ENCODE data around the gene CHID1.
A peak's percentile ranks its signal among the peaks of the same experiment; 100 is the strongest.

The CHID1 gene

DNA sequence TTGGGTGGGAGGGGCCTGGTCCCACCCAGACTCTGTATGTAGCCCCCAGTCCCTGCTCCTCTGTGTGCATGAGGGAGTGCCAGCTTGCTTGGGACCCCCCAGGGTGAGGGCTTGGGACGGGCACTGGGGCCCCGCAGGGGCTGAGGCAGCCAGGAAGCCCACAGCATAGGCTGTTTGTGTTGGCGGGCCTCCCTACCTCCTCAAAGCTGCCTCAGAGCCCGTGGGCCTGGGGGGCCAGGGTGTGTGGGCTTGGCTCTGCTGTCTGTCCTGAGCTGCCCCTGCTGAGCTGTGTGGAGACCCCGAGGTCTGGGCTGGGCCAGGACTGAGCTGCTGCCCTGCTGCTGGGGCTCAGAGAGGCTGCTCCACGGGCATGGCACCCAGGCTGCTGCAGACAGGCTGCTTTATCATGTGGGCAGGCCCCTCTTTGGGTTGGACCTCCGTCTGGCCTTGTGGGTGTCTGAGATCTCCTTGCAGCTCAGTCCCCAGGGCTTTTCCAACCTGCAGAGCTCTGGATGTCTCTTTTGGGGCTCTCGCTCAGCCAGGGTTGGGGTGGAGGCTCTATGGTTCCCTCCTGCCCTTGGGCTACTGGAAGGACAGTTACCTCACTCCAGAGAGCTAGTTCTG lies 64.6 kb downstream of the CHID1 start:
- no peak for DNase-seq

DNA sequence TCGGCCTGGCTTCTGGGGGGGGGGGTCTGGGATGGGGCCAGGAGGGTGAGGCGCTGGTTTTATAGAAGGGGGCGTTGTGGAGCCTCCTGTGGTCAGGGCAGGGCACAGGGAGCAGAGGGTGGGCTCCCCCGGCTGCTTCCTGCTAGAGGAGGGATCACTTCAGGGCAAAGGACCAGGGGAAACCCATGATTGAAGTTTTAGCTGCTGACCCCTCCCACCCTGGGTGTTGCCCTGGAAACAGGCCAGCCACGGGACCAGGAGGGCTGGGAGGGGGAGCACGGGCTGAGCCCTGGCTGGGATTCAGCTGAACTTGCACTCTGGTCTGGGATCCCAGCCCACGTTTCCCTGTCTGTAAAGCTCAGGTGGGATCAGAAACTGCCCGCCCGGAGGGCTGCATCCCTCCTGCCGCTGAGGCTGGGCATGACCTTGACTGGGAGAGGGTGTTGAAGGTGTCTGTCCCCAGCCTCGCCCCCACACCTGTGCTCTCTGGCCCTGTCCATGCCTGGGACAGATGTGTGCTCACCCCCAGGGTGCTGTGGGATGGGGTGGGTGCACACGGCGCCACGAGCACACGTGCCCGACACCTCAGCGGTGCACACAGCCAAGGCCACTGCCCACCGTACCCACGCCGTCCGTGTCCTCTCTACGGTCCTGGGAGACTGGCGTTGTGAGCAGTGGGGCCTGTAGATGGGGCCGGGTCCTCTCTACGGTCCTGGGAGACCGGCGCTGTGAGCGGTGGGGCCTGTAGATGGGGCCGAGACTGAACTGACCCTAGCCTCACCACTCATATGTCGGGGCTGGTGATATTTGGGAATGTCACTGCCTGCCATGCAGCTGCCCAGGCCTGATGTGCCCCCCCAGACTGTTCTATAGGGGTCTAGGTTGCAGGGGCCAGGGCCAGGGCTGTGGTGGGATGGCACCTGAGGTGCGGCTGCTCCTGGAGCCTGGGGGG lies 65.6 kb downstream of the CHID1 start:
- no peak for DNase-seq

DNA sequence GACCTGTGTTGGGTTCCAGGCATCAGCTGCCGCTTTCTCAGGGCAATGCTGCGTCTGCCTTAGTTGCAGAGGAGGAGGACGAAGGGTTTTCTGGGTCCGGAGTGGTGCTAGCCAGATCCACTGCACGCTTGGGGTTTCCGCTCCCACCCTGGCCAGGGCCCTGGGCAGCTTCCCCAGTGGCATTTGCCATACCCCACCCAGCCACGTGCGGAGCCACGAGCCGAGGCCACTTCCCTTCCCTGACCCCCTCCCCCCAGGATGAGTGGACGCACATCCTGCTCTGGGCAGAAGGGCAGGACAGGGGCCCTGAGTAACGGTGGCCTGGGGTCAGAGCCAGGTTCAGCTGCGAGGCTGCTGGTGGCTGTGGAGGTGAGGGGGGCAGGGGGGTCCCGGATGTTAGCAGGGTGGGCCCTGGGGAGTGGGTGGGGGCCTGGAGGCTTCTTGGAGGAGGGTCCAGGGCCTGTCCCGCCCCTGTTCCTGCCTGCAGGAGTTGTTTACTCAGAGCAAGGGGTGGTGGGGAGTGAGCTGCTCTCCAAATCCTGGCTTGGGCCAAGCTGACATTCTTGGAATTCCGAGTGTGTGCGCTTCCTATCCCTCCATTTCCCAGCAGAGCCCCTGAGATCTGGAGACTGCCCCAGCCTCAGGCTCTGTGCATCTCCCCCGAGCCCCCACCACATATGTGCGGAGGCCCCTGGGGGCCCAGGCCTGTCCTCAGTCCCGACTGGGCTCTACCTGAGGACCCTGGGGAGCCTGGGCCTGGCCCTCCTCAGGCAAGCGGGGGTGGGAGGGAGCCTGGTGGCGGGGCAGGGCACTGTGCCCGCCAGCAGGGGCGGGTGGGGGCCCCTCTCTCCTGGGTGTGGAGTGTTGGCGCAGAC lies 66.6 kb downstream of the CHID1 start:
- DNase-seq = no peak

DNA sequence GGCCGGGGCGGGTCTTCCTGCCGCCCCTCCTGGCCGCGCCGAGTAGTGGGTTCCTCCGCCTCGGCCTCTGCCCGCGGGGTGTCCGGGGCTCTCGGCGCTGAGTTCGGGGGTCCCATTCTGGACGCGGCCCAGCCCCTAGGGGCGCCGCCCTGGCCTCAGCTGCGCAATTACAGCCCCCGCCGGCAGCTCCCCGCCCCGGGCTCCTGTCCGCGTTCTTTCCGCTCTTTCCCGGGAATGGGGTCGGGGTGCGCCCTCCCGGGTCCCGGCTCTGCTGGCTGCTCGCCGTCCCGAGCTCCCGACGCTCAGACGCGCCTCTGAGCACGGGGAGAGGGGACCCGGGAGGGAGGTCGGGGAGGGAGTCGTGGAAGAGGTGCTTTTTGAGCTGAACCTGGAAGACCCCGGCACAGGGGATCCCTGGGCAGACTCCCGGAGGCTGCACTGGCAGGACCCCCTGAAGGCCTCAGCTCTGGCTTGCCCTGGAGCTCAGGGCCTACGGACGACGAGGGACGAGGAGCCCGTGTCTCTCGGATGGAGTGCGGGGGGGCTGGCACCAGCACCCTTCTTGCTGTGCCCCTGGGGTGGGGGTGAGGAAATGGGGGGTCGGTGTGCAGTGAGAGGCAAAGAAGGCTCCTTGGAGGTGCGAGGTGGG lies 67.4 kb downstream of the CHID1 start:
- DNase-seq = no peak

DNA sequence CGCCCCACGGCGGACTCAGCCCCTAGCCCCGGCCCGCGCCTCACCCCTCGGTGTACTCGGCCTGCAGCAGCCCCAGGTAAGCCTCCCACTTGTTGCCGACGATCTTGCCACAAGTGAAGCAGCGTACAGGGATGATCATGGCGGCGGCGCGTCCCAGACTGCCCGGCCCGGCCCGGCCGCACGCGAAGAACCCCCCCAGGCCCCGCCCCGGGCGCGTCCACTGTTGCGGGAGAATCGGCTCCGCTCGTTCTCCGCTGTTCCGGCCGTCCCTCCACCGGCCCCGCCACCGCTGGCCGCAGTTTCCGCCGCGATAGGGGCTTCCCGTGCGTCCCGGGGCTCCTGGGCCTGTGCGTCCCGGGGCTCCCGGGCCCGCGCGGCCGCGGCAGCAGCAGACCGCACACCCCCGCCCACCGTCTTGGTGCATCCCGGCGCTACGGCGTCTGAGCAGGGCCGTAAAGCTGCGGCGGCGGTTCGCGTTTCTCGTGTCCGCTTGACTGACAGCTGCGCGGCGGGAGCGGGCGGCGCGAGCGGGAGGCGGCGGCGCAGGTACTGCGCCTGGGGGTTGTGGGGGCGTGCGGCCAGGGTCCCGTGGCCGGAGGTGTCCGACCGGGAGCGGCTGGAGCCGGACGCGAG lies 68.1 kb downstream of the CHID1 start, which contains the start of the genes POLR2L and TSPAN4:
TSS of gene POLR2L (minus strand) at position 160 of the 633 bp plus-strand sequence. CDS start at position 139, 21 bp downstream.
TSS of gene TSPAN4 (plus strand) at position 483 of the 633 bp plus-strand sequence. CDS start 7,453 bp downstream, outside the sequence.
- DNase-seq = peak; percentile 72

DNA sequence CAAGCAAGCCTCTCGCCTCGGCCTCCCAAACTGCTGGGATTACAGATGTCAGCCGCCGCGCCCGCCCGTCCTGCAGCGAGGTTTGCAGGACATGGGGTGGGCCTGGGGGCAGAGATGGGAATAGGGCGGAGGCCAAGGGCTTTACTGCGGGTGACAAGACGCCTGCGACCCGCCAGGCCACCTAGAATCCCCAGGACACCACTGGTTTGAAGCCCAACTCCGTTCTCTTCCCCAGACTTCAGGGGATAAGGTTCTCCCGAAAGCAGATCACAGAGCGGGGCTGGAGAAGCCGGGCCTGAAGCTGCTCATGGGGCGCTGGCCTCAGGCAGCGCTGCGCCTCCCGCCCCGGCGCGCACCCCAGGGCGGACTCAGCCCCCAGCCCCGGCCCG lies 68.6 kb downstream of the CHID1 start:
- no peak for DNase-seq

DNA sequence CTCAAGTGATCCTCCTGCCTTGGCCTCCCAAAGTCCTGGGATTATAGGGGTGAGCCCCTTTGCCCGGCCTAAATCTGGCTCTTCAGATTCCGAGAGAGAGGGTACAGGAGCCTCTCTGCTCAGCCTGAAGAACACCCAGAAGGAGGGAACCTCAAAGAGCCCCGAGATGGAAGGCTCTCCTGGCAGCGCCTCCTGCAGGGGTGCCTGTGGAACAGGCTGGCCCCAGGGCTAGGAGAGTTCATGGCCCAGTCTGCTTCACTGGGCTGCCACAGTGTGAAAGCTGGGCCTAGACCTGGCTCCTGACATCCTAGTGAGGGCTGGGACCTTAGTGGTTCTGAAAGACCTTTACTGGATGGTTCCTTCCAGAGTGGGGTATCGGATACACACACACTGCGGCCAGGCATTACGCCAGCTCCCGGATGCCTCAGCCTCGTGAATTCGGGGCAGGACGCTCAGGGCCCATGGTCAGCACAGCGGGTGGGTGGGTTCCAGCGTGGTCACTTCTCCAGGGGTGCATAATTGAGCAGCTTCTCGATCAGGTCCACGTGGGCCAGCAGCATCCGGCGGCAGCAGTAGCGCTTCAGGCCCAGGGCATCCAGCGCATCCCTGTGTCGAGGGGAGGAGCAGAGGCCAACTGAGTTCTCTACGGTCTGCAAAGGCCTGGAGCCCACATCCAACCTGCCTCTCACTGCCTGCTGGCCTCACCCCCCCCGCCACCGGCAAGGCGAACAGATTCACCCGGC lies 70.6 kb downstream of the CHID1 start:
- no peak for DNase-seq

DNA sequence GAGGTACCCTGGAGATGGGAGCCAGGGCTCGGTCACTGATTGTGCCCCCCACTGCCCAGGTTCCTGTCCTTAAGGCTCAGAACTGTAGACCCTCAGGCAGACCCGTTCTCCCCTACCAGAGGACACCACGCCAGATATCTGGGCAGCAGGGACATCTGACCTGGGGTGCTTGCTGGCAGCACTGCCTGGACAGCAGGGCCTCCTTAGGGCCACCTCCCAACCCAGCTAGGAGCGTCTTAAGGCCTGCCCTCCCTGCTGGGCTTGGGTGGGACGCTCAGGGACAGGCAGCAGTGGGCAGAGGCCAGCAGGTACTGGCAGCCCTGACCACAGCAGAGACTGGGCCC lies 71.4 kb downstream of the CHID1 start:
- no peak for DNase-seq

DNA sequence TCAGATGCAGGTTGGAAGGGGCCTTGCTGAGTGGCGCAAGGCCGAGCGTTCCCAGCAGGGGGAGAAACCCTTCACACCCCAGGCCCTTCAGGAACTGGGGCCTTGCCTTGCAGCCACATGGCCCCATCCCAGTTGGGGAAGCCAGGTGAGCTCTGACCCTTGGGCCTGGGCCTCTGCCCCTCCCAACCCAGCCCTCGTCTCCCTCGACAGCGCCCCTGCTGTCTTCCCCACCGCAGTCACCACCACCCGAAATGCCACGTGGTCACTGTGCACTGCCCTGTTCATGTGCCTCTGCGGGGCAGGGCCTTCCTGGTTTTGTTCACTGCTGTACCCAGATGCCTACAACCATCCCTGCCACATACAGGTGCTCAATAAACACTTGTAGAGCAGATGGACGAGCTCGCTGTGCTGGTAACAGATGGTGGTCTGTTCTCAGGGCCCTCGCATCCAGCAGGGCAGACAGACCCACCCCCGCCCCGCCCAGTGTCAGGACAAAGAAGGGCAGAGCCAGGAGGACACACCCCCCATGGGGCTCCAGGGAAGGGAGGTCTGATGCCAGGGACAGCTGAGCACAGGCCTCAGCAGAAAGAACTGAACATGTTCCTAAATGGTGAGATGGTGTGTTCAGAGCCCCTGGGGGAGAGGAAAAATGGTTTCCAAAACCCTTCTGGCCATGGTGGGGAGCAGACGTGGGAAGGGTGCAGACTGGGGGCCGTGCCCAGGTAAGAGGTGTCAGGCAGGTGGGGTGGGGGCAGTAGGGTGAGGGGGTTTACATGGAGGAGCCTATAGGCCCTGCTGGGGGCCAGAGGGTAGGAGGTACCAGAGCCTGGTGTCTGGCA lies 72.0 kb downstream of the CHID1 start:
- no peak for DNase-seq

DNA sequence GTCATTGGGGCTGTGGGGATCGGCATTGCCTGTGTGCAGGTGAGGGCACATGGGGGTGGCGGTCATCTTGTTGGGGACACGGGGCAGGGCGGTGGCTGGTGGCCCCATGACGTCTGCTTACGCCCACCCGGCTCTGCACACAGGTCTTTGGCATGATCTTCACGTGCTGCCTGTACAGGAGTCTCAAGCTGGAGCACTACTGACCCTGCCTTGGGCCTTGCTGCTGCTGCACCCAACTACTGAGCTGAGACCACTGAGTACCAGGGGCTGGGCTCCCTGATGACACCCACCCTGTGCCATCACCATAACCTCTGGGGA lies 72.7 kb downstream of the CHID1 start:
- no peak for DNase-seq

DNA sequence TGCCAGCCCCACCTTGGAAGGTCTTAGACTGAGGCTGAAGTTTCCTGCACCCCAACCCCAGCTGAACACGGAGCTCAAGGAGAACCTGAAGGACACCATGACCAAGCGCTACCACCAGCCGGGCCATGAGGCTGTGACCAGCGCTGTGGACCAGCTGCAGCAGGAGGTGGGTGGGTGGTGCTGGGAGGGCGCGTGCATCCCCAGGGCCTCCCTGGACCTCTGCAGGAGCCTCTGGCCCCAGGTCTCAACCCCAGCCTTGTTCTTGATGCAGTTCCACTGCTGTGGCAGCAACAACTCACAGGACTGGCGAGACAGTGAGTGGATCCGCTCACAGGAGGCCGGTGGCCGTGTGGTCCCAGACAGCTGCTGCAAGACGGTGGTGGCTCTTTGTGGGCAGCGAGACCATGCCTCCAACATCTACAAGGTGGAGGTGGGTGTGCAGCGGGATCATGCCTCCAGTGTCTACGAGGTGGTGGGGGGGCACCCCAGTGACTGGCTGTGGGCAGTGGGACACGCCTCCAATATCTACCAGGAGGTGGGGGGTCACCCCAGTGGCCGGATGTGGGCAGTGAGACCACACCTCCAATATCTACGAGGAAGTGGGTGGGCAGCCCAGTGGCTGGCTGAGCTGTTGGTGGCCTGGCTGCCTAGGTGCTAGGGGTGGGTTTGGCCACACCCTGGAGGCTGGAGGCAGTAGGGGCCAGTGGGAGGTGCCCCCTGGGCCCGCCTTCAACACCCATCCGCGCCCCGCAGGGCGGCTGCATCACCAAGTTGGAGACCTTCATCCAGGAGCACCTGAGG lies 73.2 kb downstream of the CHID1 start:
- DNase-seq = no peak

DNA sequence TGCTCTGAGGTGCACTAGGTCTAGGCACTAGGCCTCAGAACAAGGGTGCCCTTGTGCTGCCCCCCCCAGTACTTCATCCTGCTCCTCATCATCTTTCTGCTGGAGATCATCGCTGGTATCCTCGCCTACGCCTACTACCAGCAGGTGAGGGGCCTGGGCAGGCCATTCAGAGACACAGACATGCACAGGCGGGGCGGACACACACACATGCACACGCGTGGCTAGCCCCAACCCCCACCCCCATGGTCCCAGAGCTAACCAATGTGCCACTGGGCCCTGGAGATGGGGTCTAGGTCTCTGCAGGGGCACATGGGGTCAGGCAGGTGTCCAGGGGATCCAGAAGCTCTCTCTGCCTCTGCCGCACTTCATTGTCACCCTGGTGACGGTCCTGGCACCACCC lies 73.9 kb downstream of the CHID1 start:
- DNase-seq = no peak

DNA sequence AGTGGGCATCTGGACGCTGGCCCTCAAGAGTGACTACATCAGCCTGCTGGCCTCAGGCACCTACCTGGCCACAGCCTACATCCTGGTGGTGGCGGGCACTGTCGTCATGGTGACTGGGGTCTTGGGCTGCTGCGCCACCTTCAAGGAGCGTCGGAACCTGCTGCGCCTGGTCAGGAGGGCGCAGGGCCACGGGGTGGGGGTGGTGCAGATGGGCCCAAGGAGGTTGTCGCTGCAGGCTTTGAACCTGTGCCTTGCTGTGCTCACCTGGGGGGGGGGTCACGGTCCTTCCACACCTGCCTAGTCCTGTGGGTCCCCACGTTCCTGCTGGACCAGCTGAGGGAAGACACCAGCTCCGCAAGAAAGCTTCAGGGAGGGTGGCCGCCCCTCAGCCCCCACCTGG lies 74.3 kb downstream of the CHID1 start:
- DNase-seq = no peak

DNA sequence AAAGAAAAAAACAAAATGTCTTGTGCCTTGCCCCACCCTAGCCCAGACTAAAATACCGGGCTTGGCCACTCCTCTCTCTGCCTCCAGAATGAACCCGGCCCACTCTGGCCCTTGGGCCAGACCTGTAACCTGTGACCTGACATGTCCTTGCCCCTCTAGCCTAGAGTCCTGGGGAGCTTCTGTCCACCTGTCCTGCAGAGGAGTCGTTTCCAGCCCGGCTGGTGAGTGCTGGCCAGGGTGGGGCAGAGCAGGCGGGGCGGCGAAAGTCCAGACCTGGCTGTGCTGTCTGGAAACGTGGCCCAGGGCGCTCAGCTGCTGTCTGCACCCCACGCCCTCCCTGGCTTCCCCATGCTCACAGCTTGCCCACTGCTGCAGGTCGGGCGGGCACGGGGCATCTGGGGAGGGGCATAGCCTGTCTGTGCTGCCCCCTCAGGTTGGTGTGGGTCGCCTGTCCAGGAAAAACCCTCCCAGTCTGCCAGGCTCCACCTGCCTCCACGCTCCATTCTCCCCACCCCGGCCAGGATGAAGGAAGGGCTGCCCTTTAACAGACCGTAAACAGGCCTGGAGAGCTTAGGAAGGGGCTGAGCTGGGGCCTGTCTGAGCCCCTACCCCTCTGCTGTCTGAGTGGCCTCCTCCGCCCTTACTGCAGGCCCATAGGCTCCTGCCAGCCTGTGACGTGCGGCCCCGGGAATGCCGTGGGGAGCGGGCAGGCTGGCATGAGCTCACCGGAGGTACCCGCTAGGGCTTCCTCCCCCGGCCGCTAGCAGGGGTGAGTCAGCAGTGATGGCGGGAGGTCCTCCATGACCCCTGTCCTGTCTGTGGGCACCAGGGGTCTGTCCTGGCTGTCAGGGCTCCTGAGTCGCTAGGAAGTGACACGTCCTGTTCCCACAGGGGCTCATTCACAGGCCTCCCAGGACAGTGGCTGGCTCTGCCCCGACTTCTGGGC lies 76.0 kb downstream of the CHID1 start:
- DNase-seq = no peak

DNA sequence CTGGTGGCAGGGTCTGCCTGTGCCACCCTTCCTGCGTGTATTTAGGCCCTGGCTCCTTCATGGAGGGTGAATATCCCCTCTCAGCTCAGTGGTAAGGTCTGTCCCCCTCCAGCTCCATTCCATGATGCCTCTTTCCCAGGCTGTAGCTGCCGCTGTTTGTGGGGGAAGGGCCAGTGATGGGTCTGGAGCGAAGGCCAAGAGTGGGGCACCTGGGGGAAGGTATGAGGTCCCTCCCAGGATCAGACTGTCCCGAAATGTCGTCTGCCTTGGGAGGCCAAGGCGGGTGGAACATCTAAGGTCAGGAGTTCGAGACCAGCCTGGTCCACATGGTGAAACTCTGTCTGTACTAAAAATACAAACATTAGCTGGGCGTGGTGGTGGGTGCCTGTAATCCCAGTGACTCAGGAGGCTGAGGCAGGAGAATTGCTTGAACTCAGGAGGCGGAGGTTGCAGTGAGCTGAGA lies 76.7 kb downstream of the CHID1 start:
- DNase-seq = no peak

DNA sequence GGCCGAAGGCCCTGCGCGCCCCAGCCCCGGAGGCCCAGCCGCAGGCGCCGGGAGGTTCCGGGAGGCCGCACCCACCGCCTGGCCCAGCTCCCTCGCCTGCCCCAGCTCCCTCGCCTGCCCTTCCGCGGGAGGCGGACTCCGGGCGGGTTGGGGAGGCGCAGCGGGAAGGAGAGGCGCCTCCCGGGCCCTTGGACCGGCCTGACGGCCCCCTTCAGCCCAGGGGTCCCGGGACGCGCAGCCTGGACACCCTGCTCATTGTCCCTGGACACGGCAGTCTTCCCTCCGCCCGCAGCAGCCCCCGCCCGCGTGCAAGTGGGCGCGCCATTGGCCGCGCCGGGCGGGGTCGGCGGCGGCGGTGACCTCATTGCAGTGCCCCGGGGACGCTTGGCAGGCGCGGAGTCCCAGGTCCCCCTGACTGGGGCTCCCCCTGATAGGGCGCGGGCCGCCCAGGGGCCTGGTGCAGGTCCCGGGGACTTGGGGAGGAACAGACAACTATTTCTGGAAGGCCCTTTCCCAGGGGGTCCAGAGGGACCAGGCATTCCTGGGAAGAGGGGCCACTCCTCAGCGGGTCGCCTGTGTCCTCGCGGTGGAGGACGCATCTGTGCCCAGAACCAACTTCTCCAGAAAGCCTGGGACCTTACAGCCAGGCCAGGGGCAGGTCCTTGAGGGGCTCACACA lies 77.4 kb downstream of the CHID1 start:
- DNase-seq = no peak

DNA sequence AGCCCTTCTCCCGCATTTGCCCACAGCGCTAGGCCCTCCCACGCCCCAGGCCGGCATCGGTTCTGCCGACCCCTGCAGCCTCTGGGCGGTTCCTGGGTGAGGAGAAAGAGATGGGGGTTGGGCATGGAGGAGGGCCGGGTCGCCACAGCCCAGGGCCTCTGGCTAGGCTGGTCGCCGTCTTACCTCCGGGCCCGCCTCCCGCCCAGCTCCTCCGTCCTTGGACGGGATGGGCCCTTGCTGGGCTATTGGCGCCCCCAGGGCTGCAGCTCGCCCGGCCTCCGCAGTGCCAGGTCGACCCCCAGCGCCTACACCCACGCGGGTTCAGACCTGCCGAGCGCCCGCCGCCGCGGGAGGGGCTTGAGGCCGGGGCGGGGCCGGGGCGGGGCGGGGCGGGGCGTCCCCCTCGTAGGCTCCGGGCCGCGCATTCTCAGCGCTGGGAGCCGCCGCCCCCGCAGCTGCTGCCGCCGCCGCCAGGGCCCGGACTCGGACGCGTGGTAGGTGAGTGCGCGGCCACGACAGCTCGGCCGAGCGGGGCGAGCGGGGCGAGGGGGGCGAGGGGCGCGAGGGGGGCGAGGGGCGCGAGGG lies 78.0 kb downstream of the CHID1 start, which contains the start of gene CD151:
TSS of gene CD151 (plus strand) at position 424 of the 585 bp plus-strand sequence. CDS start 3,118 bp downstream, outside the sequence.
- peak; percentile 38 for DNase-seq

Measured in NCI-H1105 treated with DMSO at 0.1 percent for 48 hours (cell line).